GM18526 (cell line): Measurements from ENCODE around the gene MAVS.

Experiments
- POLR2A ChIP-seq: IDR thresholded peaks from 3 replicates; pipeline ENCODE4 v1.6.1; 2011; ENCODE audit not compliant: insufficient read length; ENCODE audit errors: extremely low read depth

The MAVS gene

GRCh38 chr20:3888622-3889488 lies 42.2 kb downstream of the MAVS start, which contains the start of gene PANK2:
TSS of gene PANK2 (plus strand) at chr20:3889387.
- peak; percentile 71 for TF ChIP-seq POLR2A

GRCh38 chr20:3889489-3890397 lies 43.1 kb downstream of the MAVS start:
- TF ChIP-seq POLR2A, result no peak

GRCh38 chr20:3890398-3890751 lies 43.7 kb downstream of the MAVS start:
- TF ChIP-seq POLR2A, result no peak

- no peak for TF ChIP-seq POLR2A
Observed at GRCh38 chr20:3890999-3891929, 44.6 kb downstream of the MAVS start.

- TF ChIP-seq POLR2A, result no peak
Observed at GRCh38 chr20:3894796-3895195, 48.2 kb downstream of the MAVS start.

- no peak for TF ChIP-seq POLR2A
Observed at GRCh38 chr20:3896302-3896701, 49.7 kb downstream of the MAVS start.

- TF ChIP-seq POLR2A, result no peak
Observed at GRCh38 chr20:3896853-3897583, 50.4 kb downstream of the MAVS start.

GRCh38 chr20:3898639-3899038 lies 52.0 kb downstream of the MAVS start:
- TF ChIP-seq POLR2A, result no peak

GRCh38 chr20:3900187-3900604 lies 53.6 kb downstream of the MAVS start:
- TF ChIP-seq POLR2A, result no peak

- TF ChIP-seq POLR2A, result no peak
Observed at GRCh38 chr20:3901028-3901705, 54.5 kb downstream of the MAVS start.

GRCh38 chr20:3901706-3902440 lies 55.2 kb downstream of the MAVS start:
- TF ChIP-seq POLR2A, result no peak

GRCh38 chr20:3902446-3902845 lies 55.8 kb downstream of the MAVS start:
- no peak for TF ChIP-seq POLR2A

GRCh38 chr20:3904224-3904623 lies 57.6 kb downstream of the MAVS start:
- no peak for TF ChIP-seq POLR2A
